GM18511 (cell line): ENCODE results near the gene LAMTOR4.
"Not testable (repeated sequence)": the region's sequence is repeated elsewhere in the genome, so short reads cannot be mapped to it uniquely, and the experiment has no call there.

Experiments used
- ATAC-seq: cut with Tn5 transposase; IDR thresholded peaks from one replicate; pipeline ENCODE4 v1.9.1; 2021; ENCODE audit warnings: mild to moderate bottlenecking, moderate library complexity; ENCODE audit not compliant: unreplicated experiment

Gene LAMTOR4

DNA sequence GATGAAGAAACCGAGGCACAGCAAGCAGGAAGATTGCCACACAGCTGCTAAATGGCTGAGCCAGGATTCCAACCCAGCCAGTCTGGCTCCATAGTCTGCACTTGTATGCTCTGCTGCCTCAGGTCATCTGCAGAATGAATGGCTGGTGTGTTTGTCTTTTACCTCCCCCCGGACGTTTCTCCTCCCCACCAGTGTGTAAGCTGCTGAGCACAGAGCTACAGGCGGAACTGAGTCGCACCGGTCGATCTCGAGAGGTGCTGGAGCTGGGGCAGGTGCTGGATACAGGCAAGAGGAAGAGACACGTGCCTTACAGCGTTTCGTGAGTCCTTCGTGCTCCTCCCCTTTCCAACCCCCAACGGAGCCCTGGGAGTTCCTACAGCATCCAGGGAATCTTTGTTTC is 26.7 kb upstream of the LAMTOR4 start:
- ATAC-seq, result no peak

DNA sequence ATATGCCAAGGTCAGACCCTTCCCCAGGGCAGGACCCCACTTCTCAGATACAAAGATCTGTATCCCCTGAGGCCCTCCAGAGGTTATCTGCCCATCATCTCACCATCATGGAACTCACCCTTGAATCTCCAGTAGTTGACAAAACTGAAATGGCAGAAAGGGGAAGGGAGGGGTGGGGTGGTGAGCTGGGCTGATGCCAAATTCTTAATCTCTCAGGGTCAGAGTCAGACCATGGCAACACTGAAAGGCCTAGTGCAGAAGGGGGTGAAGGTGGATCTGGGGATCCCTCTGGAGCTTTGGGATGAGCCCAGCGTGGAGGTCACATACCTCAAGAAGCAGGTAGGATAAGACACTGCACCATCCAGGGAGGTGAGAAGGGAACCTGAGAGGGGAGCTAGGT is 26.1 kb upstream of the LAMTOR4 start:
- ATAC-seq, result no peak

GRCh38 chr7:100124301-100125230 is 24.2 kb upstream of the LAMTOR4 start:
- ATAC-seq, result no peak

- peak; percentile 37 for ATAC-seq
Observed at GRCh38 chr7:100126239-100126930, 22.3 kb upstream of the LAMTOR4 start.

- ATAC-seq, result peak; percentile 72
Observed at GRCh38 chr7:100126931-100127865, 21.5 kb upstream of the LAMTOR4 start, which contains the start of gene MBLAC1. Gene MBLAC1 (plus strand): TSS chr7:100126967. CDS start chr7:100127396, 429 bp downstream.

DNA sequence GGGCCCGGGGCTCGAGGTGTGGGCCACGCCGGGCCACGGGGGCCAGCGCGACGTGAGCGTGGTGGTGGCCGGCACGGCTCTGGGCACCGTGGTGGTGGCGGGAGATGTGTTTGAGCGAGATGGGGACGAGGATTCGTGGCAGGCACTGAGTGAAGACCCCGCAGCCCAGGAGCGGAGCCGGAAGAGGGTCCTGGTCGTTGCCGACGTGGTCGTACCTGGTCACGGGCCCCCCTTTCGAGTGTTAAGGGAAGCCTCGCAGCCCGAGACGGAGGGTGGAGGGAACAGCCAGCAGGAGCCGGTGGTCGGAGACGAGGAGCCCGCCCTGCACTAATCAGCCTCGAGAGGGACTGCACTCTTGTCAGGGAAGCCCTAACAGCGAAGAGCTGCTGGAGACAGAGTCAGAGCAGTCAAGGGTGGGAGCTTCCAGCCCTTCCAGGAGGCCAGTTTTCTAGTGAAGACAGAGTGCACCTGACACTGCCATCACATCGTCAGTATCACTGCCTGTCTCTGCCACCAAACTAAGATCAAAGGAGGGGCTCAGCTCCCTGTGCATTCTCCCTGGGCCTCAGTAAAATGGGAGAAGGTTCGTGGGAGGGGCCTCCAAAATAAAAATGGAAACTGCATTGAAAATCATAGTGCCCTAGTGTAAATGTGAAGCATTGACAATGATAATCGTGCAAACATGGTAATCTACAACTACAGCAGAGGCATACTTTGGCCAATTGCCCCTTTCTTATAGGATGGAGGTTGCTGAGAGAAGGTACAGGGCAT is 20.7 kb upstream of the LAMTOR4 start:
- ATAC-seq, result no peak

DNA sequence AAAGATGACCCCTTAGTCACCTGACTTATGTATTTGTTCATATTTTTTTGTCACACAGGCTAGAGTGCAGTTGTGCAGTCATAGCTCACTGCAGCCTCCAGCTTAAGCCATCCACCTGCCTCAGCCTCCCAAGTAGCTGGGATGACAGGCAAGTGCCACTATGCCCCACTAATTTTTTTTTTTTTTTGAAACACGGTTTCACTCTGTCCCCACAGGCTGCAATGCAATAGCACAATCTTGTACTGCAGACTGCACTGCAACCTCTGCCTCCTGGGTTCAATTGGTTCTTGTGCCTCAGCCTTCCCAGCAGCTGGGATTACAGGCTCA is 20.1 kb upstream of the LAMTOR4 start:
- ATAC-seq, result no peak

- ATAC-seq, result not testable (repeated sequence)
Observed at GRCh38 chr7:100130220-100130607, 18.5 kb upstream of the LAMTOR4 start.

GRCh38 chr7:100130608-100131453 is 17.9 kb upstream of the LAMTOR4 start:
- no peak for ATAC-seq

- no peak for ATAC-seq
Observed at GRCh38 chr7:100132126-100132525, 16.6 kb upstream of the LAMTOR4 start.

DNA sequence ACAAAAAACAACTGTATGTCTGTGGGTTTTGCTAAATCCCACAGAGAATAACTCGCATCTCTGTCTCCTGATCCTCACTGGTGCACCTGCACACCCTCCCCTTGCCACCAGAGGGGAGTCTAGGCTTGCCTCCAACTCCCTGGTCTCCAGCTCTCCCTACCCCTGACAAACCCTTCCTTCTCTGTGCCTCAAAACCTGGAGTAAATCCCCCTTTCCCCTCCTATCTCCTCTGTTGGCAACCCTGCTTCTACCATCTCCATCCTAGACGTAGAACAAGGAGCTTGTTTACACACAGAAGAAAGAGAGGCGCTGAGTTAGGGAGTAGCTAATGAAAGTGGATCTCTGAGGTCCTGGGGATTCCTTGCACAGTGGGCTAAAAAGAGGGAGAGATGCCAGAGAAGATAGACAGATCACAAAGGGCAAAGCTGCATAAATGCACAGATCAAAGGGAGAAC is 16.0 kb upstream of the LAMTOR4 start:
- no peak for ATAC-seq

DNA sequence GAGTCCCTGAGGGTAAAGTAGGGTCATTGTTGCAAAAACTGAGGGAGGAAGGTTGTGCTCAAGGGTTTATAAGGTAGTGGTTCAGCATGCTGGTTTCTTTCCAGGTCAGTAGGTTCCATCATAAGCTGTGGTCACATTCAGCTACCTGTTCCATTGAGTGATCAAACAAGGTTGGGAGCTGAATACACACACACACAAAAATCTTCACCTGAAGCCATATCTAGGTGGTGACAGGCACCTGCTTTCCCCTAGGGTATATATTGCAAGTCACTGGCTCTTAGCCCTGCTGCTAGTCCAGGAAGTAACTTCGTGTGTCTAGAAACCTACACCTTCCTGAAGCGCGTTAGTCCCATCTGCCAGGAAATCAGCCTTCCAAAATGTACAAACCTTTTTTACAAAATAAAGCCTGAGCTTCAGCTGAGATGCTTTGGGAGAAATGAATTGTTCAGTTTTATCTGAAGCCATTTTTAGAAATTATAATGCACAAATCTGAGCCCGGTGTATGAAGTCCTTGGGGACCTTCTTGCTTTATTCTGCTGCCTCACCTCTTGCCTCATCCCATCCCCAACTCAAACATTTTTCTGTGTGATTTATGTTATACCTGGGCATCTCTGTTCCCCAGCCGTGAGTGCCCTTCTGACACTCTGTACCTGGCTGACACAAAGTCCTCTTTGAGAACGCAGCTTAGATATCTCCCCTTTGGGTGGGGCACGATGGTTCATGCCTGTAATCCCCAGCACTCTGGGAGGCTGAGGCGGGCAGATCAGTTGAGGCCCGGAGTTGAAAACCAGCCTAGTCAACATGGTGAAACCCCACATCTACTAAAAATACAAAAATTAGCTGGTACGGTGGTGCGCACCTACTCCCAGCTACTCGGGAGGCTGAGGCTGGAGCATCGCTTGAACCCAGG is 10.6 kb upstream of the LAMTOR4 start:
- ATAC-seq, result no peak

DNA sequence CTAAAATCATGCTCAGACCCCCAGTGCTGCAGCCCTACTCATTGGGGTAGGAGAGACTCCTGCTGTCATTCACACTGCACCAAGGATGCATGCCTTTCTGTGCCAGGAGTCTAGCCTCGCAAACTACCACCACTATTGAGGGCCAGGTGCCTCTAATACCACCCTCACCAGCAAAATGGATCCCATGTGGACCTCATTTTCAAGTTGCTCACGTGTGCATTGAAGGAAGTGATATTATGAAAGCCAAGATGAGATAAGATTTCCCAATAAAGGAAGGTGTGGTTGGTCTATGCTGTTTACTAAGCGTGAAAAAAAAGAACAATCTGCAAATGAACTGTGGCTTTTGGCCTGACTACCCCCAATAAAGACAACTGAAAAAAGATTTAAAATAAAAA is 7.2 kb upstream of the LAMTOR4 start:
- no peak for ATAC-seq

DNA sequence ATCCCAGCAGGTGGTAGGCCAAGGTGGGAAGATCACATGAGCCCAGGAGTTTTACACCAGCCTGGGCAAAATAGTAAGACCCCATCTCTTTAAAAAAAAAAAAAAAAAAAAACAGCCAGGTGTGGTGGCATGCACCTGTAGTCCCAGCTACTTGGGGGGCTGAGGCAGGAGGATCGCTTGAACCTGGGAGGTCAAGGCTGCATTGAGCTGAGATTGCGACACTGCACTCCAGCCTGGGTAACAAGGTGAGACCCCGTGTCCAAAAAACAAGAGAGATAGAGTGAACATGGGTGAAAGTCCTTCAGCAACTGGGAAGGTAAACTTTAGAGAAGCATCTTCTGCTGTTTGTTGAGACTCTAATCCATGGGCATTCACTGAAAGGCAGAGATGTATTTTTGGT is 6.3 kb upstream of the LAMTOR4 start:
- ATAC-seq, result no peak

DNA sequence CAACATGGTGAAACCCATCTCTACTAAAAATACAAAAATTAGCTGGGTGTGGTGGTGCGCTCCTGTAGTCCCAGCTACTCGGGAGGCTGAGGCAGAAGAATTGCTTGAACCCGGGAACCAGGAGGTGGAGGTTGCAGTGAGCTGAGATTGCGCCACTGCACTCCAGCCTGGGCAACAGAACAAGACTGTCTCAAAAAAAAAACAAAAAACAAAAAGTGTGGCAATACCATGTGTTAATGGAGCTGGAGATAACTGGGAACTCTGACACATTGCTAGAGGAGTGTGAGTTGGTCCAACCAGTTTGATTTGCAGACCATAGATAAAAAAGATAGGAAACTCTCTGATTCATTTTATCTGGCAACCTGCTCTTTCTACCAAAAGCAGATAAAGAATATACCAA is 2.4 kb upstream of the LAMTOR4 start:
- ATAC-seq, result not testable (repeated sequence)

- no peak for ATAC-seq
Observed at GRCh38 chr7:100147278-100147677, 1.4 kb upstream of the LAMTOR4 start.

DNA sequence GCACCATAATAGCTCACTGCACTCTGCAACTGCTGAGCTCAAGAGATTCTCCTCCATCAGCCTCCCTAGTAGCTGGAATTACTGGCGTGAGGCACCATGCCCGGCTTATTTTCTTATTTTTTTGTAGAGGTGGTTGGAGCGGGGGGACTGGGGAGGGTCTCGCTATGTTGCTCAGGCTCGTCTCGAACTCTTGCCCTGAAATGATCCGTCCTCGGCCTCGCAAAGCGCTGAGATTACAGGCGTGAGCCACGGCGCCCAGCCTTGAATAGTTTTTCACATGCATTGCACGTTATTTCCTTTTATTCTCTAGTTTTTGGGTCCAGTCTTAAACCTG is 526 bp upstream of the LAMTOR4 start:
- peak; percentile 14 for ATAC-seq

- ATAC-seq, result no peak
Observed at GRCh38 chr7:100152404-100152803, 3.7 kb downstream of the LAMTOR4 start.
